Smooth muscle cell (in vitro differentiated cells): ENCODE measurements around the gene EIF4EBP3. TPM values are rescaled to one million over a fixed set of nuclear protein-coding genes. Genes with fewer than 3 reads are reported as not detected.

Experiments
- DNase-seq: peaks from one replicate; lab custom pipeline; 2025; ENCODE audit not compliant: unreplicated experiment; lab: John Stamatoyannopoulos, UW
- H2AFZ ChIP-seq: fragments of 200-600 bp; sonication (generic); 2 replicates; pipeline ENCODE4 v1.6.0; 2016; ENCODE audit warnings: antibody characterized with exemption, low read depth, mild to moderate bottlenecking
- H3F3A ChIP-seq: fragments of 200-600 bp; sonication (generic); 2 replicates; pipeline ENCODE4 v1.6.0; 2017; ENCODE audit warnings: antibody characterized with exemption, low read depth
- H3K27ac ChIP-seq: fragments of 200-600 bp; sonication (generic); 2 replicates; pipeline ENCODE4 v1.5.1; 2016; ENCODE audit warnings: low read depth, mild to moderate bottlenecking
- H3K27me3 ChIP-seq: fragments of 200-600 bp; sonication (generic); 2 replicates; pipeline ENCODE4 v1.6.1; 2016; ENCODE audit warnings: low read depth, mild to moderate bottlenecking
- H3K36me3 ChIP-seq: fragments of 200-600 bp; sonication (generic); 2 replicates; pipeline ENCODE4 v1.5.1; 2016; ENCODE audit warnings: low read depth
- H3K4me1 ChIP-seq: fragments of 200-600 bp; sonication (generic); 2 replicates; pipeline ENCODE4 v1.5.1; 2016; ENCODE audit warnings: low read depth
- H3K4me2 ChIP-seq: fragments of 200-600 bp; sonication (generic); 2 replicates; pipeline ENCODE4 v1.6.0; 2016; ENCODE audit warnings: mild to moderate bottlenecking
- H3K4me3 ChIP-seq: fragments of 200-600 bp; sonication (generic); 2 replicates; pipeline ENCODE4 v1.5.1; 2016; ENCODE audit warnings: mild to moderate bottlenecking
- H3K79me2 ChIP-seq: fragments of 200-600 bp; sonication (generic); 2 replicates; pipeline ENCODE4 v1.6.0; 2016; ENCODE audit warnings: low read depth, mild to moderate bottlenecking
- H3K9ac ChIP-seq: fragments of 200-600 bp; sonication (generic); 2 replicates; pipeline ENCODE4 v1.6.0; 2016; ENCODE audit warnings: low read depth
- H3K9me3 ChIP-seq: fragments of 200-600 bp; sonication (generic); replicated peaks from 2 replicates; pipeline ENCODE4 v1.5.1; 2016; ENCODE audit warnings: low read depth
- H4K20me1 ChIP-seq: fragments of 200-600 bp; sonication (generic); 2 replicates; pipeline ENCODE4 v1.6.0; 2016; ENCODE audit warnings: low read depth
- CTCF ChIP-seq: fragments of 200-600 bp; sonication (generic); IDR thresholded peaks from 2 replicates; pipeline ENCODE4 v1.5.1; 2017; ENCODE audit warnings: borderline replicate concordance, mild to moderate bottlenecking, antibody characterized with exemption; ENCODE audit not compliant: insufficient read depth, poor library complexity, severe bottlenecking
- WGBS: methylation state at CpG from one replicate; pipeline ENCODE4 v1.1.7; 2016; ENCODE audit warnings: low lambda C conversion rate; 5-methylcytosine and 5-hydroxymethylcytosine counted together
- polyA plus RNA-seq: library from polyadenylated mRNA; unstranded; fragments of >200 nt; fragmentation: Nextera tagmentation; extraction: Ambion mirVana; gene quantifications from 2 replicates; pipeline ENCODE4 v1.2.1, GENCODE V29; 2016
- total RNA-seq: library from RNA; depleted of rRNA; stranded (reverse); fragments of >200 nt; gene quantifications from 2 replicates; pipeline ENCODE4 v1.2.3, GENCODE V29; 2014

Gene EIF4EBP3
- total and polyA plus RNA-seq, 2 experiments from 2014 or later = 3.4 TPM; not detected in 1

GRCh38 chr5:140554454-140554853, 7.0 kb downstream of the EIF4EBP3 start:
- Histone ChIP-seq H3K4me1 (peaks cover 17% of the 10 kb centered on the region), H3K27ac (peak overlapping the region; percentile 43), H3K4me2 (peak overlapping the region; percentile 100), H3F3A (peaks cover 15% of the 10 kb centered on the region), H3K79me2 (peaks cover 47% of the 10 kb centered on the region), H3K27me3 (no peaks in the 10 kb centered on the region), H3K9me3 (no peaks in the 10 kb centered on the region), H3K4me3 (no peak overlapping the region), H3K9ac (no peak overlapping the region), H4K20me1 (peaks cover 64% of the 10 kb centered on the region), H2AFZ (no peak overlapping the region), H3K36me3 (no peaks in the 10 kb centered on the region)
- no peak for TF ChIP-seq CTCF
- DNase-seq = no peak
- WGBS = 52% methylated on average over 2 of the region's 2 CpGs

DNA sequence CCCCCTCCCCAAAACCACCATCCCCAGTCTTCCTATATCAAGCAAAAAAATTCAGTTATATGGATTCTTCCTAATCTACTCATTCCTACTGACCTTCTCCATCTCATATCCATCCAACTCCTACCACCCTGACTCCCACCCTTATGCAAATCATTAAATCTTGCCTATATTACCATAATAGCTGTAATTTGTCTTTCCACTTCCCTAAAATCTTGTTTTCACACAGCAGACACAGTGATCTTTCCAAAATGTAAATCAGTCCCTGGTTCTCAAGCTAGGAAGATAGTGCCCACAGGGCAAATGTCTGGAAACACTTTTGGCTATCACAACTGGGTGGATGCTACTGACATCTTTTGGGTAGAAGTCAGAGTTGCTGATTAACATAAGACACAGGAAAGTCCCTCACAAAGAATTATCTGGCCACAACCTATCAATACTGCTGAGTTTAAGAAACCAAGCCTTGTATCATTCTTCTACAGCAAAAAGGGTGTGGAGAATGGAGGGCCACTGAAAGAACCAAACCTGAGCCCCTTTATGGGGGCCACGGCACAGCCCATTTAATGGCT, 8.4 kb downstream of the EIF4EBP3 start:
- 84% methylated on average over 1 of the region's 1 CpG for WGBS
- Histone ChIP-seq H3K27ac (peak overlapping the region; percentile 86), H3K4me1 (peaks cover 17% of the 10 kb centered on the region), H3K27me3 (no peaks in the 10 kb centered on the region), H3K36me3 (no peaks in the 10 kb centered on the region), H3K9ac (peak overlapping the region; percentile 98), H3K9me3 (no peaks in the 10 kb centered on the region), H4K20me1 (peaks cover 51% of the 10 kb centered on the region), H3K4me2 (peak overlapping the region; percentile 100), H3F3A (peaks cover 7% of the 10 kb centered on the region), H2AFZ (no peak overlapping the region), H3K79me2 (peaks cover 47% of the 10 kb centered on the region), H3K4me3 (peak overlapping the region; percentile 79)
- TF ChIP-seq CTCF = no peak
- no peak for DNase-seq

- Histone ChIP-seq H3K79me2 (peaks cover 47% of the 10 kb centered on the region), H3K9ac (peak overlapping the region; percentile 98), H3K4me3 (peak overlapping the region; percentile 79), H3K27ac (peak overlapping the region; percentile 86), H4K20me1 (peaks cover 45% of the 10 kb centered on the region), H2AFZ (no peak overlapping the region), H3K9me3 (no peaks in the 10 kb centered on the region), H3K4me1 (peaks cover 17% of the 10 kb centered on the region), H3F3A (peaks cover 3% of the 10 kb centered on the region), H3K27me3 (no peaks in the 10 kb centered on the region), H3K36me3 (no peaks in the 10 kb centered on the region), H3K4me2 (peak overlapping the region; percentile 100)
- WGBS = 6% methylated on average over 6 of the region's 6 CpGs
- TF ChIP-seq CTCF = no peak
- DNase-seq = no peak
Observed at GRCh38 chr5:140556438-140556837, 9.0 kb downstream of the EIF4EBP3 start.
